PC-9 (cell line): ENCODE measurements around the gene KRTAP4-6.

Source experiments
- EZH2 ChIP-seq: fragments of 200-600 bp; sonication (generic); IDR thresholded peaks from 2 replicates; pipeline ENCODE4 v1.8.0; 2017; ENCODE audit warnings: antibody characterized with exemption, low read depth
- TF ChIP-seq, protein P1 (sequence below): fragments of 200-600 bp; sonication (generic); conservative IDR thresholded peaks from 2 replicates; pipeline ENCODE4 v1.6.1; 2017; ENCODE audit warnings: mixed run types, antibody characterized with exemption, mild to moderate bottlenecking, moderate library complexity

- TF ChIP-seq, protein P1, sequence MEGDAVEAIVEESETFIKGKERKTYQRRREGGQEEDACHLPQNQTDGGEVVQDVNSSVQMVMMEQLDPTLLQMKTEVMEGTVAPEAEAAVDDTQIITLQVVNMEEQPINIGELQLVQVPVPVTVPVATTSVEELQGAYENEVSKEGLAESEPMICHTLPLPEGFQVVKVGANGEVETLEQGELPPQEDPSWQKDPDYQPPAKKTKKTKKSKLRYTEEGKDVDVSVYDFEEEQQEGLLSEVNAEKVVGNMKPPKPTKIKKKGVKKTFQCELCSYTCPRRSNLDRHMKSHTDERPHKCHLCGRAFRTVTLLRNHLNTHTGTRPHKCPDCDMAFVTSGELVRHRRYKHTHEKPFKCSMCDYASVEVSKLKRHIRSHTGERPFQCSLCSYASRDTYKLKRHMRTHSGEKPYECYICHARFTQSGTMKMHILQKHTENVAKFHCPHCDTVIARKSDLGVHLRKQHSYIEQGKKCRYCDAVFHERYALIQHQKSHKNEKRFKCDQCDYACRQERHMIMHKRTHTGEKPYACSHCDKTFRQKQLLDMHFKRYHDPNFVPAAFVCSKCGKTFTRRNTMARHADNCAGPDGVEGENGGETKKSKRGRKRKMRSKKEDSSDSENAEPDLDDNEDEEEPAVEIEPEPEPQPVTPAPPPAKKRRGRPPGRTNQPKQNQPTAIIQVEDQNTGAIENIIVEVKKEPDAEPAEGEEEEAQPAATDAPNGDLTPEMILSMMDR = no peak
- no peak for TF ChIP-seq EZH2
Measured at GRCh38 chr17:41116297-41116696, 24.0 kb downstream of the KRTAP4-6 start.
